Stimulated activated CD8-positive, alpha-beta memory T cell treated with anti-CD3 and anti-CD28 coated beads, Interleukin-7, amount 100 ng/mL, for 48 hours (primary cell): ENCODE measurements around the gene HMCN2.
"Not testable (repeated sequence)": the region's sequence is repeated elsewhere in the genome, so short reads cannot be mapped to it uniquely, and the experiment has no call there.

Experiments used
- DNase-seq, 2 donors: peaks; one replicate each; pipeline ENCODE4 v3.0.0-alpha.2; 2020; ENCODE audit warnings: low read depth in 1 of 2; ENCODE audit errors: extremely low read depth in 1 of 2

HMCN2 gene

DNA sequence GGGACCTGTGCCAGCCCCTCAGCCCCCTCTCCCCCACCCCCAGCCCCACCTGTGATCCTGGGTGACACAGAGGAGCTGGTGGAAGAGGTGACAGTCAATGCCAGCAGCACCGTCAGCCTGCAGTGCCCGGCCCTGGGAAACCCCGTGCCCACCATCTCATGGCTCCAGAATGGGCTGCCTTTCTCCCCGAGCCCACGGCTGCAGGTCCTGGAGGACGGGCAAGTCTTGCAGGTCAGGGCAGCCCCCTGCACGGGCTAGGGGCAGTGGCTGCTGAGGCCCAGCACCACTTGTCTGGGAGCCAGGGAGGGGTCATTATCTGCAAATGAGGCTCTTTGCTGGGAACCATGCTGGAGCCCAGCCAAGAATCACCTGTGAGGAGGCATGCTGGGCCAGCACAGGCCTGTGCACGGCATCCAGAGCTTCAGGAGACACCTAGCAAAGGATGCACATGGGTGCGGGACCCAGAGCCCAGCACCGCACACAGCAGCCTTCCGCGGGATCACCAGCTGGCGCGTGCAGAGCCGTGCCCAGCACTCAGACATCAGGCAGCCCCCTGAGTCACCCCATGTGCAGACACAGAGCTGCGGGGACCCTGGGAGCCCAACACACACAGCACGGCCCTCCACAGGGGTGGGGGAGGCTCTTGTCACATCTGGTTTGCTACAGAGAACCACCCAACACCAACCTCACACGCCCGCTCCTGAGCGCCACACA is 117.2 kb downstream of the HMCN2 start:
- DNase-seq = no peak

DNA sequence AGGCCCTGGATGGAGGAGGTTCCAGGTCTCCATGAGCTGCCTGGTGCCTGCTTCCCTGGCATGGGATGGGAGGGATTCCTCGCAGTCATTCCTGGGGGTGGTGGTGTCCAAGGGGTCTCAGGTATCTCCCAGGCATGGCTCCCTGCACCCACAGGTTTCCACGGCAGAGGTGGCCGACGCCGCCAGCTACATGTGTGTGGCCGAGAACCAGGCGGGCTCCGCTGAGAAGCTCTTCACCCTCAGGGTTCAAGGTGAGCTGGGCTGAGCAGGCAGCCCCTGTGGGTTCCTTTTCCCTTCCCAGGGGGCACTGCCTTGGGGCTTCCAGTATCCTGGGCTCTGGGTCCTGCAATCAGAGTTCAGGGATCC is 117.8 kb downstream of the HMCN2 start:
- no peak for DNase-seq

GRCh38 chr9:130383979-130384676 is 118.6 kb downstream of the HMCN2 start:
- DNase-seq = no peak

DNA sequence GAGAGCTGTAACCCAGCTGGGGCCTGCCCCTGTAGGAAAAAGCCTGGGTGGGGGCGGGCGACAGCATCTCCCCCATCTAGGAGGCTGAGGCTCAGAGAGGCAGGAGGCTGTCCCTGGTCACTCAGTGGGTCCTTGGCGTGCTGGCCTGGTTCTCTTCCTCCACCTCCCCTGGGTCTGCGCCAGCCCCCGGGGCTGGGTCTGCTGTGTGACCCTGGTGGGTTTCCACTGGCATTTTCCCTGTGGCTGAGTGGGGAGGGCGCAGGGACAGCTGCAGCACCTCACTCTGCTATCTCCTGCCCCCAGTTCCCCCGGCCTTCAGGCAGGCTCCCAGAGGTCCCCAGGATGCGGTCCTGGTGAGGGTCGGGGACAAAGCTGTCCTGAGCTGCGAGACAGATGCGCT is 119.7 kb downstream of the HMCN2 start:
- no peak for DNase-seq

DNA sequence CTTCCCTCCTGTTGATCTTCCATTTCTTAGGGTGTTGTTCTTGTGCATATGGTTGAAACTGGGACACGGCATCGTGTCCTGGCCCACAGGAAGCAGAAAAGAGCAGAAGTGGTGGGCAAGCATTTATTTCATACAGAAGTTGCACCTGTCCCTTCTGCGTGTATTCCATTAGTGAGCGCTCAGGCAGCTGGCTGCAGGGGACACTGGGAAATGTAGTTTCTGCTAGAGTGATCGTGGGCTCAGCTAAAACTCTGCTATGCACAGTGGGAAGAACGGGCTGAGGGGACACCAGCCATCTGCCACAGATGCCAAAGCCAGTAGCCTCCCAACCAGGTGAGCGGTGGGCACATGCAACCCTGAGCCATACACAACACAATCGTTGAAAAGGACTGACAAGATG is 121.8 kb downstream of the HMCN2 start:
- no peak for DNase-seq

DNA sequence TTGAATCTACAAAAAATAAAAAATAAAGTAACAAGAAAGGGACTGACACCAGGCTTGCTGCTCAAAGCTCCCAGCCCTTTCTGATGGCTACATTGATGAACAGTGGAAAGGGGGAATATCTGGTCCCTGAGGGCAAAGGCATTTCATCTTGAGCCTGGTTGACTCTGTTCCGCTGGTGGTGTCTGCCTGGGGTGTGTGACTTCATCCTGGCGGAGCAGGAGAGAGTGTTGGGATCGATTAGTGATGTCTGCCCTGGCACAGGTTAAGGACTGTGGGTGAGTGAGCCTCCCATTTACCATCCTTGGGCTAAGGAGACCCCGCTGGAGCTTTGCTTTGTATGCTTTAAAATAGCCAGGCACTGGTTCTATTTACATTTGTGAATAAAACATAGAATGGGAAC is 122.3 kb downstream of the HMCN2 start:
- DNase-seq = no peak

- DNase-seq = no peak
Observed at GRCh38 chr9:130390390-130390789, 124.8 kb downstream of the HMCN2 start.

DNA sequence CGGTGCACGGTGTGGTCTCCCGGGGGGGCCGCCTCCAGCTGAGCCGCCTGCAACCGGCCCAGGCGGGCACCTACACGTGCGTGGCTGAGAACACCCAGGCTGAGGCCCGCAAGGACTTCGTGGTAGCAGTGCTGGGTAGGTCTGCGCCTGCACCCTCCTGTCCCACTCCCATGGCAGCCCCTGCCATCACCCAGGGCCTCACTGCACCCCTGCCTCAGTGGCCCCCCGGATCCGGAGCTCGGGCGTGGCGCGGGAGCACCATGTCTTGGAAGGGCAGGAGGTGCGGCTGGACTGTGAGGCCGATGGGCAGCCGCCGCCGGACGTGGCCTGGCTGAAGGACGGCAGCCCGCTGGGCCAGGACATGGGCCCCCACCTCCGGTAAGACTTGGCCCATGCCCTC is 125.4 kb downstream of the HMCN2 start:
- DNase-seq = no peak

DNA sequence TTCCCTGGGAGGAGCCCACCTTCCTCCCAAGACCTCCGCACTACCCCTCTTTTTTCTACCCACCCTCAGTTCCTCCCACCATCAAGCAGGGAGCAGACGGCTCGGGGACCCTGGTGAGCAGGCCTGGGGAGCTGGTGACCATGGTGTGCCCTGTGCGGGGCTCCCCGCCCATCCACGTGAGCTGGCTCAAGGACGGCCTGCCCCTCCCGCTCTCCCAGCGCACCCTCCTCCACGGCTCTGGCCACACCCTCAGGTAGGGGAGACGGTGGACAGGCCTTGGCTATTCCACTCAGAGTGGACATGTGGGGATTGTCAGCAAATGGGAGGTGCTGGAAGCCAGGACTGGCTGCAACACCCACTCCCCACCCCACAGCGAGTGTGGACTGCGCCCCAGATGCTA is 126.3 kb downstream of the HMCN2 start:
- DNase-seq = no peak

DNA sequence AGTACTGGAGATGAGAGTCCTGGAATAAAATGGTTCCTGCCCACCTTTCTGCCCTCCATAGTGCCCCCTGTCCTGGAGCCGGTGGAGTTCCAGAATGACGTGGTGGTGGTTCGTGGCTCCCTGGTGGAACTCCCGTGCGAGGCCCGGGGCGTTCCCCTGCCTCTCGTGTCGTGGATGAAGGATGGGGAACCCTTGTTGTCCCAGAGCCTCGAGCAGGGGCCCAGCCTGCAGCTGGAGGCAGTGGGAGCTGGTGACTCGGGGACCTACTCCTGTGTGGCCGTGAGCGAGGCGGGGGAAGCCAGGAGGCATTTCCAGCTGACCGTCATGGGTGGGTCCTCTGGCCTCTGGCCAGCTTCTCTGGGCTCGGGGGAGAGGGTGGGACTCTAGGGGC is 128.1 kb downstream of the HMCN2 start:
- DNase-seq = no peak

- DNase-seq = no peak
Observed at GRCh38 chr9:130394320-130394719, 128.8 kb downstream of the HMCN2 start.

DNA sequence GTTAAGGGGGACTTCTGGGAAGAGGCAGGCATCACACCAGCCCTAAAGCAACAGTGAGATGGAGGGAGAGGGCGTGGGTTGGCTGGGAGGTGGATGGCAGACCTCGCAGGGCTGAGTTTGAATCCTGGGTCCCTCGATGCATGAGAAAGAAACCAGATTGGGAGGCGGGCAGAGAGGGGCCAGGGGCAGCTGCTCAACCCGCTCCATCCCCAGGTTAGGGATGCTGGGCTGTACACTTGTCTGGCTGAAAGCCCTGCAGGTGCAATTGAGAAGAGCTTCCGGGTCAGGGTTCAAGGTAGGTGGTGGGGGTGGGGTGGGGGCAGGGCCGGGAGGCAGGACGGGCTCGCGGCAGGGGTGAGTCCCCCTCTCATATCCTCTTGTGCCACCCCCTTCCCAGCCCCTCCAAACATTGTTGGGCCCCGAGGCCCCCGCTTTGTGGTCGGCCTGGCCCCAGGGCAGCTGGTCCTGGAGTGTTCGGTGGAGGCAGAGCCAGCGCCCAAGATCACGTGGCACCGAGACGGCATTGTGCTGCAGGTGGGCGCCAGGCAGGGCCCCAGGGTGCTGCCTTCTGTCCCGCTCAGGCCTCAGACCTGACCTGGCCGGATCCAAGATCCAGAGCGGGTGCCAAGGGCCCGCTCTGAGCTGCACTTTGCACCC is 129.4 kb downstream of the HMCN2 start:
- DNase-seq = no peak

GRCh38 chr9:130395810-130396435 is 130.4 kb downstream of the HMCN2 start:
- no peak for DNase-seq

DNA sequence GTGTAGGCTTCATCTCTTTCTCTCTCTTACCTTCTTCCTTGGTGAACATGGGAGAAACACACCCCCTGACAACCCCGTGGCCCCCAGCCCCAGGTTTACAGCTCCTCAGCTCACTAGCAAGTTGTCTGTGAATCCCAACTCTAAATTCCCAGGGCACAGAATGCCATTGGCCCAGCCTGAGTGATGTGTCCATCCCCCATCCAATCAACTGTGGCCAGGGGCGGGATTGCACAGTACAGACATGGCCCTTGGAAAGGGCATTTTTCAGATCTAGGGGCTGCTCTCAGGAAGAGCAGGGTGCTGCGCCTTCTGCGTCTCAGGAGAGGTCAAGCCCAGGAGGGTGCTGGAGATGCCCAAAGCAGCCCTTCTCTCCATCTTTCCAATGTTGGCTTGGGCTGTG is 131.0 kb downstream of the HMCN2 start:
- DNase-seq = no peak

DNA sequence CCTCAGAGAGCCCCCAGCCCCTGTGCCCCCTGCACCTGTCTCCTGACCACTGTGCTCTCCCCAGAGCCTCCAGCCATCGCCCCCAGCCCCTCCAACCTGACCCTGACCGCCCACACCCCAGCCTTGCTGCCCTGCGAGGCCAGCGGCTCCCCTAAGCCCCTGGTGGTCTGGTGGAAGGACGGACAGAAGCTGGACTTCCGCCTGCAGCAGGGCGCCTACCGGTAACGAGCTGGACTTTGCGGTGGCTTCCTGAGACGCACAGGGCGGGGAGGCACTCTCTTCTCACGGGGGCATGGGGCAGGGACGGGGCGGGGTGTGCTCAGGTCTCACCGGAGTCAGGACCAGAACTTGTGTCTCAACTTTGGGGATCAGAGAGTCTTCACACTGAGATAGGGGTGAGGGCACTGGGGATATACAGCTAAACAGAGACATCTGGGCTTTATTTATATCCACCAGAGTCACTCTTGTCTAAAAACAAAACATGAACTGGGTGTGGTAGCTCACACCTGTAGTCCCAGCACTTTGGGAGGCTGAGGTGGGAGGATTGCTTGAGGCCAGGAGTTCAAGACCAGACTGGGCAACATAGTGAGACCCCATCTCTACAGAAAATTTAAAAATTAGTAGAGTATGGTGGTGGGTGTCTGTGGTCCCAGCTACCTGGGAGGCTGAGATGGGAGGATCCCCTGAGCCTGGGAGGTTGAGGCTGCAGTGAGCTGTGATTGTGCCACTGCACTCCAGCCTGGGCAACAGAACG is 133.1 kb downstream of the HMCN2 start:
- DNase-seq = no peak

GRCh38 chr9:130399768-130400167 is 134.2 kb downstream of the HMCN2 start:
- no peak for DNase-seq

DNA sequence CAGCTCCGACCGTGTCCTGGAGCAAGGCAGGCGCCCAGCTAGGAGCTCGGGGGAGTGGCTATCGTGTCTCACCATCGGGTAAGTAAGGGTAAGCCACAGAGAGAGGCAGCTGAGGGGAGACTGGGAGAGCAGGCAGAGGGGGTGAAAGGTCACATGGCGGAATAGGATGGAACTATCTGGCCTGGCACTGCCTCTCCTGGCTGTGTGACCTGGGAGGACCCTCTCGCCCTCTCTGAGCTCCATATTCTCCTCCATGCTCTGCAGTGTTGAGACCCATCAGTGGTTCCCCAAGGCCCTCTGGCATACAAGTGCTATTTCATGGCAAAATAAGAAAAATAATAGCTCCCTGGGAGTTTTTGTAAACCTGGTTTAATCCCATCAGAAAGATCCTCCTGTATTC is 135.3 kb downstream of the HMCN2 start:
- no peak for DNase-seq

GRCh38 chr9:130401742-130402141 is 136.2 kb downstream of the HMCN2 start:
- not testable (repeated sequence) for DNase-seq

GRCh38 chr9:130402243-130402642 is 136.7 kb downstream of the HMCN2 start:
- no peak for DNase-seq

- DNase-seq = no peak
Observed at GRCh38 chr9:130402645-130403440, 137.3 kb downstream of the HMCN2 start.
